HG03354 (cell line): ENCODE measurements around the gene OR6K6.

Experiments
- ATAC-seq: cut with Tn5 transposase; IDR thresholded peaks from one replicate; pipeline ENCODE4 v1.9.1; 2021; ENCODE audit warnings: mild to moderate bottlenecking; ENCODE audit not compliant: unreplicated experiment, poor library complexity, severe bottlenecking

OR6K6 gene, protein sequence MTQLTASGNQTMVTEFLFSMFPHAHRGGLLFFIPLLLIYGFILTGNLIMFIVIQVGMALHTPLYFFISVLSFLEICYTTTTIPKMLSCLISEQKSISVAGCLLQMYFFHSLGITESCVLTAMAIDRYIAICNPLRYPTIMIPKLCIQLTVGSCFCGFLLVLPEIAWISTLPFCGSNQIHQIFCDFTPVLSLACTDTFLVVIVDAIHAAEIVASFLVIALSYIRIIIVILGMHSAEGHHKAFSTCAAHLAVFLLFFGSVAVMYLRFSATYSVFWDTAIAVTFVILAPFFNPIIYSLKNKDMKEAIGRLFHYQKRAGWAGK

GRCh38 chr1:158754420-158754819, at the start of gene OR6K6:
TSS of gene OR6K6 (plus strand) at chr1:158754720. CDS start at chr1:158754888, 168 bp downstream.
- no peak for ATAC-seq

- no peak for ATAC-seq
Measured at GRCh38 chr1:158706096-158706495, 48.4 kb upstream of the OR6K6 start.

GRCh38 chr1:158711098-158711497, 43.4 kb upstream of the OR6K6 start:
- no peak for ATAC-seq

DNA sequence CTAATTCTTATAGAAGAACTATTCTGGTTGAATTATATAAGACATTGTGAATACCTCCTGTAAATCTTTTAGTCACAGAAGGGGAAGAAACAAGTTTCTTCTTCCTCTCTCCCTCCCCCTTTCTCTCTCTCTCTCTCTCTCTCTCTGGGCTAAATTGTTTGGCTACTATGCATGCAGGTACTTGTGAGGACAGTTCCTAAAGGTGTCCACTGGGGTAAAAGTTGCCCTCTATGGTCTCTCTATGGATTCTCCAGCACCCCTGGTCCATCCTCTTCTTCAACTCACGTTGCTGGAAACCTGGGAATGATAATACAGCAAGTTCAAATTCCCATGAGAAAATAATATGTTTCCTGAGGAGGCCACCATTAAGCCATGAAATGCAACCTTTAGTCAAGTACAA, 39.8 kb upstream of the OR6K6 start:
- no peak for ATAC-seq

DNA sequence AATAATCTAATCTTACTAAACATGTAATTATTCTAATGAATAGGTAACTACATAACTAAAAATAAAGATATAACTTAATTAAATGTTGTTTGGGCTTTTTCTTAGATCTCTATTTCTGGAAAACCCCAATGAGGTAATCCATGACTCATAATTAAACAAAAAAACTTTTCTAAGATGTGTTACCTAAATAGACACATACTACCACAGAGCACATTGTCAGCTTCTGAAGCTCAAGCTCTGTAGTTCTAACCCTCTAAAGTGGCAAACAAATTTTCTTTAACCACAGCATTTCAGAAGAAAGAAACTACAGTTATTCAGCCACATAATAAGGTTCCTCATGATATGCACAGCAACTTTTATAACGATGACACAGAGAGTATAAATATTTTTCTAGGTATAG, 38.2 kb upstream of the OR6K6 start:
- no peak for ATAC-seq

DNA sequence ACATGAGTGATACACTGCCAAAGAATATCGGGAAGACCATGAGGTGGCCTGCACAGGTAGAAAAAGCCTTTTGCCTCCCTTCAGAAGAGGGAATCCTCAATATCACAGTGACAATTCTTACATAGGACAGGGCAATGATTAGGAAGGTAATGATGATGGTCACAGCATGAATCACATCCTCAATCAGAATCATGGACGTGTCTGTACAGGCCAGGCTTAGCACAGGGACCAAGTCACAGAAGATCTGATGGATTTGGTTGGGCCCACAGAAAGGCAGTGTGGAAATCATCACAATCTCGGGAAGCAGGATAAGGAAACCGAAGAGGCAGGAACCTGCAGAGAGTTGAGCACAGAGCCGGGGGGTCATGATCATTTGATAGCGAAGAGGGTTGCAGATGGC, 37.2 kb upstream of the OR6K6 start:
- ATAC-seq = no peak

DNA sequence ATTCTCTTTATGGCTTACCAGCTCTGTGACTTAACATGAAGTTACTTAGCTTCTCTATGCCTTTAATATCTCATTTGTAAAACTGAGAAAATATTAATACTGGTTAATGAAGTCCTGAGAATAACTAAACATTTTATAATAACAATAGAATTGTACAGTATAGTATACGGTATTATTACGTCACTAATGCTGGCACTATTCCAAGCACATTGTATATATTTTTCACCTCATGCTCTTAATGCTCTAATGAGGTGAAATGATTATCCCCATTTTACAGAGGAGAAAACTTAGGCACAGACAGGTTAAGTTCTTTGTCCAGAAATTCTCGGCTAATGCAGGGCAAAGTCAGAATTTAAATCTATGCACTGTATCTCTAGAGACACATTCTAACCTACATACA, 34.9 kb upstream of the OR6K6 start:
- ATAC-seq = no peak

GRCh38 chr1:158720620-158721019, 33.9 kb upstream of the OR6K6 start, which contains the start of gene OR6K3:
TSS of gene OR6K3 (minus strand) at chr1:158720720. CDS start at chr1:158718115, 2,605 bp downstream.
- no peak for ATAC-seq

DNA sequence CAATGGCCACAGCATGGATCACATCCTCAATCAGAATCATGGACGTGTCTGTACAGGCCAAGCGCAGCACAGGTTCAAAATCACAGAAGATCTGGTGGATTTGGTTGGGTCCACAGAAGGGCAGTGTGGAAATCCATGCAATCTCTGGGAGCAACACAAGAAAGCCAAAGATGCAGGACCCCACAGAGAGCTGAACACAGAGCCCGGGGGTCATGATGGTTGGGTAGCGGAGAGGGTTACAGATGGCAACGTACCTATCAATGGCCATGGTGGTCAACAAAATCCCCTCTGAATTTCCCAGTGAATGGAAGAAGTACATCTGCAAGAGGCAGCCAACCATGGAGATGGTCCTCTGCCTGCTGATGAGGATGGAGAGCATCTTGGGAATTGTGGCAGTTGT, 30.1 kb upstream of the OR6K6 start:
- ATAC-seq = no peak

GRCh38 chr1:158728510-158729225, 25.9 kb upstream of the OR6K6 start:
- no peak for ATAC-seq

- ATAC-seq = no peak
Measured at GRCh38 chr1:158730453-158730852, 24.1 kb upstream of the OR6K6 start.

DNA sequence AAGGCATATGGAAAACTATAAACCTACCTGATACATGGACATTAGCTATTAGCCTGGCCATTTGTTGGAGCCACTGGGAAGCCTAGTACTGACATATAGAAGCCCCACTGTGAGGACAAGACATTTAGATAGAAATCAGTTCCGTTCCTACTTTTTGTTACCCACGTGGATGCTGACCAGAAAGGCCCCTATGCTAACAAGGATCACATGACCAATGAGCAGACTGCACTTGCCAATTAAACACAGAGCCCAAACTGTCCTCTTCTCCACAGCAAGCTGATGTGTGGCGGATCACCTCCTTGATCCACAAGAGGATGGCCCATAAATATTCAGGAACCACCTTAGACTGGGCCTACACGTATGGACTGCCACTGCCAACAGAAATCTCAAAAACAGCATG, 22.8 kb upstream of the OR6K6 start:
- no peak for ATAC-seq

DNA sequence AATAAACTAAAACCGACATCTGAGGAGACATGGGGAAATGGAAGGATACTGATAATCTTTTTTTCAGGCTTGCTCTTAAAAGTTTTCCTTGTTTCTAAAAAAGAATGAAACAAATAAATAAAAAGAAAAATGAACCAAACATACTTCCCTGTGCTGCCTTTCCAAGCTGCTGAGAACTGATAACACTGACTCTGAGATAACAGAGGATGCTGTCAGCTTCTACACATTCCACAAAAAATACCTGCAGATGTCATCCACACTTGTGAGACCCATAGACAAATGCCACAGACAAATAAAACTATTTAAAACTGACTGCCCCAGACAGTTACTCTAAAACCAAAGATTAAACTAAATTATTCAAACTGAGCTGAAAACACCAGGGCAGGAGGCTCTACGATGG, 22.0 kb upstream of the OR6K6 start:
- no peak for ATAC-seq

DNA sequence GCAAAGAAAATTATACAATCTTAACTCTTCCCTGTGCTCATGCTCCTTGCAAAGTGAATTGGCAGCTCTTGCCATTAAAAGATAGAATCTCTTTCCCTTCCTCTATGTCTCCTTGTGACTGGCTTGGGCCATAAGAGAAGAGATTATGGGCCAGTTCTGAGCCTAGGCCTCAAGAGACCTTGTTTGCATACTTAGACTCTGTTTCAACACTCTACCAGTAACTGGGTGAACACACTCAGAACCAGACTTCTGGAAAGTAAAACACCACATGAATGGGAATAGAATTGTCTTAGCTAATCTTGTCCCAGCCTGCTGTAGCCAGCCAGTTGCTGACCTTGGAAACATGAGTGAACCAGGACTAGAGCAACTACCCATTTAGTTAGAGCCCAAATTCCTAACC, 18.7 kb upstream of the OR6K6 start:
- no peak for ATAC-seq

DNA sequence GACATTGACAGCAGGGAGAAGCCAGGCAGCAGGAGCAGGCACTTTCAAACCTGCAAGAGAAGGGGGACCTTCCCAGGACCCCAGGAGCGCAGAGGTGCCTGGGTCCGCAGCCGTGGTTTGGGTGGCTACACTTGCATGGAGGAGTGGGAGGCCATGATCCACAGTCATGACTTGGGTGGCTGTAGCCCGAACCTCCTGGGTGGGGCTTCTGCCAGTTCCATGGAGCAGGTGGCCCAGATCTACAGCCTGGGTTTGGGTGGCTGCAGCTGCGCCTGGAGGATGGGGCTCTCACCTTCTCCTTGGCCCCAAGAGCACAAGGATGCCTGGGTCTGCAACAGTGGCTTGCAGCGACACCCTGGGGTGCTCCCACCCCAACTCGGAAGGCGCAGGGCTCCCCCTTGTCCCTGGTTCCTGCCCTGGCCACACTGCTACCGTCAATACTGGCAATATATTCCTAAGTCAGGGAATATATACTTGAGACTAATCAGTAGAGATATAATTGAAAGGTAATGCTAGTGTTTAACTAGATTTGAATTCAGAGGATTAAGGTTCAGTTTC, 2.3 kb upstream of the OR6K6 start:
- ATAC-seq = no peak

- ATAC-seq = no peak
Measured at GRCh38 chr1:158771950-158772866, 17.7 kb downstream of the OR6K6 start, which contains the start of gene OR6N1. TSS of gene OR6N1 (minus strand) at chr1:158772195. CDS start at chr1:158766682, 5,513 bp downstream.

DNA sequence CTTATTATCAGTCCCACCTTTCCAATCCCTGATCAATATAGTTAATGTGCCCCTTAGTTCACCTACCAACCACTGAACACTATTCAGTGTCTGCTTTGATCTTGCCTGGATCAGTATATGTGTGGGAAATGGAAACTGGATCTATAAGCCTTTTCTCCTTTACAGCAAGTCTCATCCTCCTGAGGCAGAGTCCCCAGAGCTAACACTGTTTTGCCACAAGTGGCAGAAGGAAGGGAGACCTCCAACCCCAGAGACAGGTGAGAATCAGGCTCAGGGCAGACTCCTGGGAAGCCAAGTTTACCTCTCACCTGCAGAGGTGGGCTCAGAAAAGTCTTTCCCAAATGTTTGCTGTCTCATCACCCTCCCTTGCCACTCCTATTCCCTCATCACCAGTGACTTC, 26.6 kb downstream of the OR6K6 start, which contains the start of gene OR6N2:
TSS of gene OR6N2 (minus strand) at position 101 of the 400 bp plus-strand sequence. CDS start 3,569 bp downstream, outside the sequence.
- ATAC-seq = no peak

DNA sequence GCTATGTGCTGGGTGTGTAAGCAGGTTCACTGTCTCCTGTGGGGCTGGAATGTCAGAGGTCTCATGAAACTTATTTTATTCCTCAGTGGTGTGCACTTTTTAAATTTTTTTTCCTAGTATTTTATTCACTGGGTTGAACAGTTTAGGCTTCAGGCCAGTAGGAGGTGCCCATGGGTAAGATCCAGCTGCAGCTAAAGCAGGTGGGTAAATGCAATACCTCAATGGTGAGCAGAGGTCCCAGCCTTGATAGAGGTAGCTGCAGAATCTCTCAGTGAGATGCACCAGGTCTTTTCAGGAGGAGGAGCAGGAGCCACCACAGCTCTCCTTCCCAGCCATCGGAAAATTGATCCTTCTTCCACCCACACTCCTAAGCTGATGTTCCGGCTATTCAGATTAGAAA, 39.1 kb downstream of the OR6K6 start:
- no peak for ATAC-seq

- ATAC-seq = no peak
Measured at GRCh38 chr1:158794247-158794646, 39.7 kb downstream of the OR6K6 start.

DNA sequence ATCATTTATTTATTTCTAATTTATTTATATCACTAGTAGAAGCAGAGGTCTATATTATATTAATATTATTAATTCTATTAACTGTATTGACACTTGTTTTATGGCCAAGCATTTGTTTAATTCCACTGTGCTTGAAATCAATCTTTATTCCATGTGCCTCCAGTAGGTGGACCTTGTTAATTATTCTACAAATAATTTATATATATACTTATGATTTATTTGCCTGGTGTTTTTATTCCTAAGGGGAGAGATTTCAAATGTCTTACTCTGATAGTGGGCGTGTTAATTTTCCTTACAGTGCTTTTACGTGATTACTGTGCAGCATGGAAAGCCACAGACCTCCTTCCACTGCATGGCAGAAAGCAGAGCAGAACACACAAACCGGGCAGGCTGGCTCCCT, 44.0 kb downstream of the OR6K6 start:
- ATAC-seq = no peak
